ENCODE data around the gene MICB.

The MICB gene

GRCh38 chr6:31513456-31514165 is 15.7 kb downstream of the MICB start:
- no peak for DNase-seq

- DNase-seq: no peak
These were observed 23.9 kb downstream of the MICB start for GRCh38 chr6:31521835-31522234.

- no peak for DNase-seq
These were observed 27.6 kb downstream of the MICB start for GRCh38 chr6:31525553-31525931.

- no peak for DNase-seq
These were observed 28.1 kb downstream of the MICB start for GRCh38 chr6:31525932-31526591.

- no peak for DNase-seq
These were observed 30.4 kb downstream of the MICB start for GRCh38 chr6:31528307-31528777.

GRCh38 chr6:31528821-31529328 is 30.9 kb downstream of the MICB start, which contains the start of gene MCCD1:
TSS of gene MCCD1 (plus strand) at chr6:31528962. CDS start at chr6:31529015, 53 bp downstream.
- no peak for DNase-seq

- DNase-seq: no peak
These were observed 31.6 kb downstream of the MICB start for GRCh38 chr6:31529329-31530150.

- no peak for DNase-seq
These were observed 32.7 kb downstream of the MICB start for GRCh38 chr6:31530659-31531058.

- DNase-seq: no peak
These were observed 33.2 kb downstream of the MICB start for GRCh38 chr6:31531162-31531561.

- no peak for DNase-seq
These were observed 34.1 kb downstream of the MICB start for GRCh38 chr6:31531771-31532643.

GRCh38 chr6:31532644-31533454 is 34.9 kb downstream of the MICB start:
- DNase-seq: no peak

GRCh38 chr6:31533455-31533841 is 35.5 kb downstream of the MICB start:
- DNase-seq: no peak

GRCh38 chr6:31534011-31534410 is 36.1 kb downstream of the MICB start:
- DNase-seq: no peak

GRCh38 chr6:31534521-31535040 is 36.6 kb downstream of the MICB start:
- no peak for DNase-seq

- no peak for DNase-seq
These were observed 37.8 kb downstream of the MICB start for GRCh38 chr6:31535538-31536324.

GRCh38 chr6:31538805-31539400 is 41.0 kb downstream of the MICB start:
- DNase-seq: no peak

GRCh38 chr6:31540640-31541039 is 42.7 kb downstream of the MICB start:
- no peak for DNase-seq

- peak; percentile 77 for DNase-seq
These were observed 43.2 kb downstream of the MICB start for GRCh38 chr6:31541059-31541657.
